GM03348 (cell line): Measurements from ENCODE around the gene CFHR1.

Experiments used
- DNase-seq: peaks from one replicate; pipeline ENCODE4 v3.0.0; 2012; ENCODE audit warnings: low spot score

CFHR1 gene

GRCh38 chr1:196877964-196878363, 58.4 kb downstream of the CFHR1 start:
- DNase-seq, result peak; percentile 44
